ENCODE data around the gene SLC9A2.

GRCh38 chr2:102678442-102678841 is 59.1 kb downstream of the SLC9A2 start:
- TF ChIP-seq, protein P1, sequence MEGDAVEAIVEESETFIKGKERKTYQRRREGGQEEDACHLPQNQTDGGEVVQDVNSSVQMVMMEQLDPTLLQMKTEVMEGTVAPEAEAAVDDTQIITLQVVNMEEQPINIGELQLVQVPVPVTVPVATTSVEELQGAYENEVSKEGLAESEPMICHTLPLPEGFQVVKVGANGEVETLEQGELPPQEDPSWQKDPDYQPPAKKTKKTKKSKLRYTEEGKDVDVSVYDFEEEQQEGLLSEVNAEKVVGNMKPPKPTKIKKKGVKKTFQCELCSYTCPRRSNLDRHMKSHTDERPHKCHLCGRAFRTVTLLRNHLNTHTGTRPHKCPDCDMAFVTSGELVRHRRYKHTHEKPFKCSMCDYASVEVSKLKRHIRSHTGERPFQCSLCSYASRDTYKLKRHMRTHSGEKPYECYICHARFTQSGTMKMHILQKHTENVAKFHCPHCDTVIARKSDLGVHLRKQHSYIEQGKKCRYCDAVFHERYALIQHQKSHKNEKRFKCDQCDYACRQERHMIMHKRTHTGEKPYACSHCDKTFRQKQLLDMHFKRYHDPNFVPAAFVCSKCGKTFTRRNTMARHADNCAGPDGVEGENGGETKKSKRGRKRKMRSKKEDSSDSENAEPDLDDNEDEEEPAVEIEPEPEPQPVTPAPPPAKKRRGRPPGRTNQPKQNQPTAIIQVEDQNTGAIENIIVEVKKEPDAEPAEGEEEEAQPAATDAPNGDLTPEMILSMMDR (conservative IDR thresholded peaks at IDR 0.05 in 1 of 2, IDR thresholded peaks at IDR 0.05 in 1 of 2; ENCODE audit: low read depth in 1 of 2, low read length in 2 of 2): no peak
- TF ChIP-seq EZH2 (IDR thresholded peaks at IDR 0.05; ENCODE audit: low read length, missing control alignments): no peak
